ENCODE results near the gene DRAM1. TPM values are rescaled to one million over a fixed set of nuclear protein-coding genes. Genes with fewer than 3 reads are reported as not detected.
"Not testable (repeated sequence)": the region's sequence is repeated elsewhere in the genome, so short reads cannot be mapped to it uniquely, and the experiment has no call there.

DRAM1 gene
- total RNA-seq, result 95.3 and 131 TPM in 2 replicates

- peak; percentile 66 for DNase-seq (ENCODE audit: low read depth)
These were observed at the start of gene DRAM1 for GRCh38 chr12:101876861-101877805. TSS of gene DRAM1 (plus strand) at chr12:101877580. CDS start at chr12:101877790, 210 bp downstream.

DNA sequence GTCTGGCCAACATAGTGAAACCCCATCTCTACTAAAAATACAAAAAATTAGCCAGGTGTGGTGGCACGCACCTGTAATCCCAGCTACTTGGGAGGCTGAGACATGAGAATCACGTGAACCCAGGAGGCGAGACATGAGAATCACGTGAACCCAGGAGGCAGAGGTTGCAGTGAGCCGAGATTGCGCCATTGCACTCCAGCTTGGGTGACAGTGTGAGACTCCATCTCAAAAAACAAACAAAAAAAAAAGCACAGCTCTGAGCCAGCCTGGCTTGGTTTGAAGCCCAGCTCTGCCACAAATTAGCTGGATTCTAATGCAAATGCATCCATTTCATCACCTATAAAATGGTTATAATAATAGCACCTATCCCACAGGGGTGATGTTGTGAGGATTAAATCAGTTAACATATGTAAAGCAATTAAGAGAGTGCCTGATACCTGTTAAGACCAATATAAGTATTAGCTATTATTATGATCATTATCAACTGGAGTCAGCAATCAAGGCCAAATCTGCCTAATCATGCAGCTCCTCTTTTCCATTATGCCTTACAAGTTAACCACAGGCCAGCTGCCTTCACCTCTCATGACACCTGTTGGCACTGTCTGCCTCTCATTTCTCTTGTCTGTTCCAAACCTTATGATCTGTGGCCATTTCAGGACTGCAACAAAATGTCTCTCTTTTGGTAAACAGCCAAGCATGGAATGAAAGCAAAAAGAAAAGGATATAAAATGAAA lies 48.8 kb upstream of the DRAM1 start:
- DNase-seq (ENCODE audit: low read depth), result no peak

GRCh38 chr12:101829639-101830366 lies 47.6 kb upstream of the DRAM1 start:
- no peak for DNase-seq (ENCODE audit: low read depth)

DNA sequence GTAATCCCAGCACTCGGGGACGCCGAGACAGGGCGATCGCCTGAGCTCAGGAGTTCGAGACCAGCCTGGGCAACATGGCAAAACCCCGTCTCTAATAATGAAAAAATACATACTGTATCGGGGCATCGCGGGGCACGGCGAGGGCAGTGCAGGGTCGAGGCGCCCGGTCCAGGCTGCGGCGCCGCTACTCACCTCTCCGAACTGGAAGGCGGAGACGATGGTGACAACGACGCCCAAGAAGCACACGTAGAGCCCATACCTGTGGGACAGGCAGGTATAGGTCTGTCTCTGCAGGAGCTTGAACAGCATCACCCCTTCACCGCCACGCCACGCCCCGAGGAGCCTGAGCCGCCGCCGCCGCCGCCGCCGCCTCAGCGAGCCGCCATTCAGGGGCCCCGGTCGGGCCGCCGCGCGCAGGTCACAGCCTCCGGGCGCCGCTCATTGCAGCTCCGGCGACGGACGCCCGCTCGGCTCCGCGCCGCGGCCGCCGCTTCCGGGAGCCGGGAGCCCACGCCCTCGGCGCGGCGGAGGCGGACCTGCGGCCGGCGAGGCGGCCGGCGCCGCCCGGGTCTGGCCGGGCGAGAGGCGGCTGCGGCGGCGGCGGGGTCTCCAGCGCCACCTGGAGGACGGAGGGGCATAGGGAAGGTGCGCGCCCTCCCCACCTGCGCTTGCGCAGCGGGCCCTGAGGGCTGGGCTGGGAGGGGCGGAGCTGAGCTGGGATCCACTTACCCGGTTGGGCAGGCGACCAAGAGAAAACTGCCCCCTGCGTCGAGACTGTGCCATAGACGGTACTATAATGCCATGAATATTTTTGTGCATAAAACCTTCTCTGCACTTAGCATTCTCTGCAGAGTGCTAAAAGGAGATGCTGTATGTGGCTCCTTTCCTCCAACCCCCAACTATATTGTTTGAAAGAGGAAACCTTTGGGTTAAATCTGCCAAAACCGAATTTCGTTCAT lies 46.7 kb upstream of the DRAM1 start, which contains the start of gene GNPTAB:
TSS of gene GNPTAB (minus strand) at position 593 of the 959 bp plus-strand sequence. CDS start at position 309, 284 bp downstream.
- DNase-seq (ENCODE audit: low read depth), result peak; percentile 72

DNA sequence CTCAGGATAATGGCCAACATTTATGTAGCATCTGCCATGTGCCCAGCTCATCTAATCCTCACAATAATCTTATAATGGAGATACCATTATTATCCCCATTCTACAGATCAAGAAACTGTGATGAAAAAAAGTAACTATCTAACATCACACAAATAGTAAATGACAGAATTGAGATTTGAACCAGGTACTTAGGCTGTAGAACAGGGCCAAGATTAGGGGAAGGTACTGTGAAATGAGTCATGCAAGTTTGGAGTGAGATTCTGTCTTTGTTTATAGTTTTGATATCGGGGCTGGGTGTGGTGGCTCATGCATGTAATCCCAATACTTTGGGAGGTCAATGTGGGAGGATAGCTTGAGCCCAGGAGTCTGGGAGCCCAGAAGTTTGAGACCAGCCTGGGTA lies 45.4 kb upstream of the DRAM1 start:
- no peak for DNase-seq (ENCODE audit: low read depth)

DNA sequence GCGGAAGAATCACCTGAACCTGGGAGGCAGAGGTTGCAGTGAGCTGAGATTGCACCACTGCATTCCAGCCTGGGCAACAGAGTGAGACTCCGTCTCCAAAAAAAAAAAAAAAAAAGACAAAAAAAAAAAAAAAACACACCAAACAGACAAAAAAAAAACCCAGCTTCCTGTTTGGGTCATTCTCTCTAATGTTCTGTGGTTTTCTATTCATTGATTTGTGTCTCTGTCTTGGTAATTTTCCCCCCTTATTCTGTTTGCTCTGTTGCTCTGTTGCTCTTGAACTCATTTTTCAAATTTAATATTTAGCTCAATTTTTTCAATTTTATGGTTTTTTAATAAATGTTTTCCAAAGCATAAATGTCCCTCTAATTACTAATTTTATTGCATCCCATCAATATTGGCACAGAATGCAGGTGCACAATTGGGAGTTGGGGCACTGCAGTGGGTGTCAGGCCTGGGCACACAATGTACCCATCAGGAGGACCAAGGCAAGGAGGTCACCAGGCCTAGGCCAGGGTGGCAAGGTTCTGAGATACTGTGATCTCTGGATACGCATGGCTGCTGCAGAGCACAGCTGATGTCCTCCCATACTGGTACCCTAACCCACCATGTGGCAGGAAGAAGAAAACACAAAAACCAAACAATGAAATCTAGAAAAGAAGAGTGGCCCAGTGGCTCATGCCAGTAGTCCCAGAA lies 38.6 kb upstream of the DRAM1 start:
- DNase-seq (ENCODE audit: low read depth), result no peak

GRCh38 chr12:101839324-101840283 lies 37.8 kb upstream of the DRAM1 start:
- DNase-seq (ENCODE audit: low read depth), result peak; percentile 69

- no peak for DNase-seq (ENCODE audit: low read depth)
These were observed 36.3 kb upstream of the DRAM1 start for GRCh38 chr12:101841069-101841468.

- no peak for DNase-seq (ENCODE audit: low read depth)
These were observed 32.2 kb upstream of the DRAM1 start for GRCh38 chr12:101845137-101845711.

GRCh38 chr12:101847325-101847724 lies 30.1 kb upstream of the DRAM1 start:
- DNase-seq (ENCODE audit: low read depth), result no peak

DNA sequence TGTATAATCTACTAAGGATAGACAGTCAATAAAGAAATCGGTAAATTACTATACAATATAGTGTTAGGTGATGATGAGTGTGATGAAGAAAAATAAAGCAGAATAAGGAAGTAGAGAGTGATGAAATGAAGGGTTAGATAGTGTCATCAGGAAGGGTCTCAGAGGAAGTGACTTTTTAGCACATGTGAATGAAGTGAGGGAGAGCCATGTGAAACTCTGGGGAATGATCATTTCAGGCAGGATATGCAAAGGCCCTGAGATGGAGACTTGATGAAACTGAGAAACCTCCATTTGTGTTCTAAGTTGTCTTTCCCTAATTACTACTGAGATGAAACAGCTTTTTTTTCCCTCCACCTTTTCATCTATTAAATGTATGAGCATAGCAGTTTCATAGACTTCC lies 27.2 kb upstream of the DRAM1 start:
- no peak for DNase-seq (ENCODE audit: low read depth)

GRCh38 chr12:101852998-101853397 lies 24.4 kb upstream of the DRAM1 start:
- no peak for DNase-seq (ENCODE audit: low read depth)

DNA sequence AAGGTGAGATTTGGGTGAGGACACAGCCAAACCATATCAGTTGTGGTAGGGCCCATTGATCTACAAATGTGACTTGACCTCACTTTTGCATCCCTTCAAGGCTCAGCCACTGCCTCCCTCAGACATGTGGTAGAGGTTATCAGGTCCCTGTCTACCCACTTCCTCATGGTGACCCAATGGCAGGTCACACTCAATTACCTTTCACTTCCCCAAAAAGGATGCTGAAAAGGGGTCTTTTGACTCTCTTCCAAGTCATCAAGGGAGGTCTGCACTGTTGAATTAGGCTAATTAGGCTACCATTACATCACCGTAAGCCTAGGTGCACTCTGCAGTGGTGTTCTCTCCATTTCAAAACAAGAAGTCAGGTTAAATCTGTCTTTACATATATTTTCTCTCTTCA lies 22.6 kb upstream of the DRAM1 start:
- no peak for DNase-seq (ENCODE audit: low read depth)

GRCh38 chr12:101855364-101855884 lies 22.0 kb upstream of the DRAM1 start:
- no peak for DNase-seq (ENCODE audit: low read depth)

DNA sequence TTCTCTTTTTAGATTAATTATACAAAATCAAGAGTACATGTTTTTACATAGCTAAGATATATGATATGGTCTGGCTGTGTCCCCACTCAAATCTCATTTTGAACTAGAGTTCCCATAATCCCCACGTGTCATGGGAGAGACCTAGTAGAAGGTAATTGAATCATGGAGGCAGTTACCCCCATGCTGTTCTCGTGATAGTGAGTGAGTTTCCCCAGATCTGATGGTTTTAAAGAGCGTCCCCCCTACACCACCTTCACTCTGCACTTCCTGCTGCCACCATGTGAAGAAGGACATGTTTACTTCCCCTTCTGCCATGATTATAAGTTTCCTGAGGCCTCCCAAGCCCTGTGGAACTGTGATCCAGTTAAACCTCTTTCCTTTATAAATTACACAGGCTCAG lies 21.4 kb upstream of the DRAM1 start:
- DNase-seq (ENCODE audit: low read depth), result no peak

DNA sequence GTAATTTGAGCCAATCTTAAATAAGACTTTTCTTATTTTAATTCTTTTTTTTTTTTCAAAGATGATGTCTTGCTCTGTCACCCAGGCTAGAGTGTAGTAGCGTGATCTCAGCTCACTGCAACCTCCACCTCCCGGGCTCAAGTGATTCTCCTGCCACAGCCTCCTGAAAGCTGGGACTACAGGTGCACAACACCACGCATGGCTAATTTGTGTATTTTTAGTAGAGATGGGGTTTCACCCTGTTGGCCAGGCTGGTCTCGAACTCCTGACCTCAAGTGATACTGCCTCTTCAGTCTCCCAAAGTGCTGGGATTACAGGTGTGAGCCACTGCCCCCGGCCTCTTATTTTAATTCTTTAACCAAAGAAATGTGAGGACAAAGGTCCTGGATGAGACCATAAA lies 20.8 kb upstream of the DRAM1 start:
- DNase-seq (ENCODE audit: low read depth), result not testable (repeated sequence)

DNA sequence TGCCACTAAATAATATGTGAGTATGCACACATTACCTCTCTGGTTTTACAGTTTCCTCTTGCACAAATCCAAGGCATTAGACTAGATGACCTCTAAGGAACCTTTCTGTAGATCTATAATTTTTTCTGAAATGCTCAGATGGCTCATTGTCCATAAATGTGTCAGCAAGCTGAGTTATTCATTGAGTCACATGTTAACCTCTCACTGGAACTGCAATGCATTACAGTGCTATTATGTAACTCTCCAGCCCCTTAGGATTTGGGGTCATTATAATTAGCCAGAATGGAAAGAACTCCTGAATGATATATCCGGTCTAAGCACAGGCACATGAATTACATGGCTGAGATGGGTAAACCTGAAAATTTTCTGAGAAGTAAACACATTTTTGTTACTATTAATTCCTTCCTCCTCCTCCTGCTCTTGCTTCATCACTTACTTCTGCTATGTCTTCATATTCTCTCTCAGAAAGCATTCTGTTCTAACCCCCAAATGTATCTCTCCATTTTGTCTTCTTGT lies 20.3 kb upstream of the DRAM1 start:
- DNase-seq (ENCODE audit: low read depth), result peak; percentile 76

GRCh38 chr12:101858361-101858760 lies 19.0 kb upstream of the DRAM1 start:
- DNase-seq (ENCODE audit: low read depth), result no peak

Data from renal cortical epithelial cell (primary cell).